ENCODE measurements around the gene FAM43A. TPM values are rescaled to one million over a fixed set of nuclear protein-coding genes. Genes with fewer than 3 reads are reported as not detected.
A peak's percentile ranks its signal among the peaks of the same experiment; 100 is the strongest.

Gene FAM43A
- total RNA-seq, 1 donor from 2014 or later, result 18.0 TPM

GRCh38 chr3:194671900-194672808 lies 13.5 kb upstream of the FAM43A start, which contains the start of gene LSG1:
Gene LSG1, minus strand, starts transcription at chr3:194672191. Its CDS starts 29 bp downstream, at chr3:194672162.
- Histone ChIP-seq H3K27me3 (ENCODE audit: low read depth) (no peaks in the 10 kb centered on the region), H3K36me3 (peaks cover 12% of the 10 kb centered on the region), H3K4me1 (peaks cover 32% of the 10 kb centered on the region), H3K27ac (replicated peaks) (peak within 1 kb of the TSS; percentile 90), H3K4me3 (peak within 1 kb of the TSS; percentile 85), H3K9me3 (replicated peaks) (no peaks in the 10 kb centered on the region)
- peak; percentile 93 for DNase-seq
- TF ChIP-seq, protein P1, sequence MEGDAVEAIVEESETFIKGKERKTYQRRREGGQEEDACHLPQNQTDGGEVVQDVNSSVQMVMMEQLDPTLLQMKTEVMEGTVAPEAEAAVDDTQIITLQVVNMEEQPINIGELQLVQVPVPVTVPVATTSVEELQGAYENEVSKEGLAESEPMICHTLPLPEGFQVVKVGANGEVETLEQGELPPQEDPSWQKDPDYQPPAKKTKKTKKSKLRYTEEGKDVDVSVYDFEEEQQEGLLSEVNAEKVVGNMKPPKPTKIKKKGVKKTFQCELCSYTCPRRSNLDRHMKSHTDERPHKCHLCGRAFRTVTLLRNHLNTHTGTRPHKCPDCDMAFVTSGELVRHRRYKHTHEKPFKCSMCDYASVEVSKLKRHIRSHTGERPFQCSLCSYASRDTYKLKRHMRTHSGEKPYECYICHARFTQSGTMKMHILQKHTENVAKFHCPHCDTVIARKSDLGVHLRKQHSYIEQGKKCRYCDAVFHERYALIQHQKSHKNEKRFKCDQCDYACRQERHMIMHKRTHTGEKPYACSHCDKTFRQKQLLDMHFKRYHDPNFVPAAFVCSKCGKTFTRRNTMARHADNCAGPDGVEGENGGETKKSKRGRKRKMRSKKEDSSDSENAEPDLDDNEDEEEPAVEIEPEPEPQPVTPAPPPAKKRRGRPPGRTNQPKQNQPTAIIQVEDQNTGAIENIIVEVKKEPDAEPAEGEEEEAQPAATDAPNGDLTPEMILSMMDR (IDR thresholded peaks at IDR 0.05; ENCODE audit: borderline replicate concordance), result no peak
- intact Hi-C loops (cut with micrococcal nuclease), result no loop called here

GRCh38 chr3:194672876-194673275 lies 12.8 kb upstream of the FAM43A start:
- H3K4me3 ChIP-seq, result peak overlapping the region; percentile 85
- peaks cover 32% of the 10 kb centered on the region for H3K4me1 ChIP-seq
- no peak for DNase-seq
- no peaks in the 10 kb centered on the region for H3K27me3 ChIP-seq (ENCODE audit: low read depth)
- H3K27ac ChIP-seq (replicated peaks), result peak overlapping the region; percentile 90
- H3K9me3 ChIP-seq (replicated peaks), result no peaks in the 10 kb centered on the region
- H3K36me3 ChIP-seq, result peaks cover 12% of the 10 kb centered on the region
- TF ChIP-seq, protein P1 (IDR thresholded peaks at IDR 0.05; ENCODE audit: borderline replicate concordance), result no peak
- intact Hi-C loops (cut with micrococcal nuclease), result no loop called here

DNA sequence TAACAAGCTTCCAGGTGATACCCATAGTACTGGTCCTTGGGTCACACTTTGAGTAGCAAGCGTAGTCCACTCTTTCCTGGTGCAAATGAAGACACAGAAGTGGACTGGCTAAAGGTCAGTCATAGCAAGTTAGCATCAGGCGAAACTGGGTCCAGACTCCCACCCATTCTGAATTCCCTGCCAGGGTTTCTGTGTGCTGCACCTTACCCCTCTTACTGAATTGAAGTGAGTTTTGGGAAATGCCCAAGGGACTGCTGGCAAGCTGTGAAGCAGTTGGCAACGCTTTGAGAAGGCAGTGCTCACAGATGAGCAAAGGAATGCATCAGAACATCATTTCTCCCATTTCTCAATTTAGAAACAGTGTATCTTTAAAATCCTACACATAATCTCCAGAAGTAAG lies 11.9 kb upstream of the FAM43A start:
- TF ChIP-seq, protein P1 (IDR thresholded peaks at IDR 0.05; ENCODE audit: borderline replicate concordance), result no peak
- no peaks in the 10 kb centered on the region for H3K27me3 ChIP-seq (ENCODE audit: low read depth)
- no peak overlapping the region for H3K27ac ChIP-seq (replicated peaks)
- H3K9me3 ChIP-seq (replicated peaks), result no peaks in the 10 kb centered on the region
- no peak overlapping the region for H3K4me3 ChIP-seq
- peaks cover 32% of the 10 kb centered on the region for H3K4me1 ChIP-seq
- H3K36me3 ChIP-seq, result peaks cover 11% of the 10 kb centered on the region
- no peak for DNase-seq
- intact Hi-C loops (cut with micrococcal nuclease), result no loop called here

DNA sequence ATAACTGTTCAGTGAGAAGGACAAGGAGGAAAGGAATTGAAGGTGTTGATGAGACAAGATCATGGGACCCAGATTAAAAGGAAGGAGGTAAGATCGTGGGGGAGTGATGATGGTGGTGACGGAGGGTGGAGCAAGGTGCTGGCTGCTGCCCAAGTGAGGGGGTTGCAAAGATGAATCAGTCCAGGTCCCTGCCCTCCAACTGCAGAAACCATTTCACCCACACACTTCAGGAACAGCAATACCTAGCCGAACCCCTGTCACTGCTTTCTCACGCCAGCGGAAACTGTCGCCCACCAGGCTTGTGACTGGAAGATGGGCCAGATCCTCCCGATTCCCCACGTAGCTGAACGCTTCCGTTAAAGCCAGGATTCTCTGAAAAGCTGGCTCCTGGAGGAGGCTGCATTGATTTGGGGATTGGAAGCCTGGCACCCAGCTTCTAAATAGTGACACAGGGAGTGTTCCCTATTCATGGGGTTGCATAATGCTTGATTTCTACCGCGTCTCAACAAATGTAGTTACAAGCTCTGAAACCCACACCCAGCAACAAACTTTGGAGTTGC lies 10.5 kb upstream of the FAM43A start:
- peaks cover 28% of the 10 kb centered on the region for H3K4me1 ChIP-seq
- DNase-seq, result no peak
- no peaks in the 10 kb centered on the region for H3K36me3 ChIP-seq
- TF ChIP-seq, protein P1 (IDR thresholded peaks at IDR 0.05; ENCODE audit: borderline replicate concordance), result no peak
- no peaks in the 10 kb centered on the region for H3K9me3 ChIP-seq (replicated peaks)
- no peak overlapping the region for H3K4me3 ChIP-seq
- no peaks in the 10 kb centered on the region for H3K27me3 ChIP-seq (ENCODE audit: low read depth)
- no peak overlapping the region for H3K27ac ChIP-seq (replicated peaks)
- intact Hi-C loops (cut with micrococcal nuclease), result no loop called here

DNA sequence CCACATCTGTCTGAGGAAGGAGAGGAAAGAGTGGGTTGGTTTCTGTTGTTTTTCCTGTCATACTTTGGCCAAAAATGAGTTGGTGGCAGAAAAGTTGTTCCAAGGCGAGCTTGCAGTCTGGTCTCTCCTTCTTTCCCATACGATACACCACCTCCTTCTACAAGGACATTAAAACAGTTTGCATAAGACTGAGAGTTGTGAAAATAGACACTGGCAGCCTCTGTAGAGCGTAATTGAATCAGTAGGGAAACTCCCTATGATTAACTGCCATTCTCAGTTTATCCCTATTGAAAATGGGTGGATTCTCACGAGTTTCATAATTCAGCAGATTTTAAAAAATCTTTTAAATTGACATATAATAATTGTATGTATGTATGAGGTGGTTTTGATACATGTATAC lies 10.0 kb upstream of the FAM43A start:
- no peak overlapping the region for H3K27ac ChIP-seq (replicated peaks)
- intact Hi-C loops (cut with micrococcal nuclease), result no loop called here

More for the DNA sequence above, 10.0 kb upstream of the FAM43A start:
- Histone ChIP-seq H3K9me3 (replicated peaks) (no peaks in the 10 kb centered on the region), H3K27me3 (ENCODE audit: low read depth) (no peaks in the 10 kb centered on the region), H3K36me3 (no peaks in the 10 kb centered on the region), H3K4me3 (no peak overlapping the region), H3K4me1 (peaks cover 23% of the 10 kb centered on the region)
- TF ChIP-seq, protein P1 (IDR thresholded peaks at IDR 0.05; ENCODE audit: borderline replicate concordance), result no peak
- DNase-seq, result no peak
